PC-9 (cell line): Measurements from ENCODE around the gene RNU2-1.

Experiments
- CTCF ChIP-seq: fragments of 200-600 bp; sonication (generic); conservative IDR thresholded peaks from 2 replicates; pipeline ENCODE4 v1.6.1; 2017; ENCODE audit warnings: mixed run types, antibody characterized with exemption, mild to moderate bottlenecking, moderate library complexity
- EZH2 ChIP-seq: fragments of 200-600 bp; sonication (generic); IDR thresholded peaks from 2 replicates; pipeline ENCODE4 v1.8.0; 2017; ENCODE audit warnings: antibody characterized with exemption, low read depth

GRCh38 chr17:43215341-43215740, 18.4 kb downstream of the RNU2-1 start:
- no peak for TF ChIP-seq CTCF
- TF ChIP-seq EZH2 = no peak
